ENCODE results near the gene GNA14.

The GNA14 gene

DNA sequence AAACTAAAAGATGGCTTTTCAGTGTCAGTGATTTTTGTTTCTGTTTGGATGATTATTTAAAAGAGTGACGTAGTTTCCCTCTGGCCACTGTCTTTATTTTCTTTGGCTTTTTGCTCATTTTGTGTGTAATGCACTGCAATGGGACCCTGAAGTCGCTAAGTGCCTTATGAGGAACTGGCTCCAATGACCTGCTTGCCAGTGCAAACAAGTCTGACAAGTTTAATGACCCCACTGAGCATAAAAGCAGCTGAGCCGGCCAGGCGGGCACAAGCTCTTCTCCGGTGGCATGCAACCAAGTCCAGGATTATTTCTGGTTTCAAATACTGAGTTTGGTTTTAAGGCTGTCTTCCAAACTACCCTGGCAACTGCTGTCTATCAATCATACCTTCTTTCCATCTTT, 15.6 kb upstream of the GNA14 start:
- Histone ChIP-seq H3K36me3 (replicated peaks; ENCODE audit: low read depth, low read length) (no peaks in the 10 kb centered on the region), H3K4me1 (ENCODE audit: low read length) (no peaks in the 10 kb centered on the region), H4K20me1 (ENCODE audit: insufficient read depth, low read length) (no peaks in the 10 kb centered on the region), H3K9ac (ENCODE audit: low read length) (no peak overlapping the region), H2AFZ (ENCODE audit: low read depth, low read length) (no peak overlapping the region), H3K27me3 (ENCODE audit: low read depth, low read length) (peaks cover 10% of the 10 kb centered on the region; the same call in 1 of the 2 replicates), H3K4me3 (ENCODE audit: low read length) (no peak overlapping the region), H3K27ac (ENCODE audit: low read length) (no peak overlapping the region), H3K4me2 (ENCODE audit: low read length) (no peak overlapping the region), H3K9me3 (ENCODE audit: insufficient read depth, low read length) (no peaks in the 10 kb centered on the region), H3K79me2 (ENCODE audit: low read length) (no peaks in the 10 kb centered on the region)
- TF ChIP-seq EZH2phosphoT487 (IDR thresholded peaks at IDR 0.05; ENCODE audit: low read depth): no peak
- TF ChIP-seq, protein P1, sequence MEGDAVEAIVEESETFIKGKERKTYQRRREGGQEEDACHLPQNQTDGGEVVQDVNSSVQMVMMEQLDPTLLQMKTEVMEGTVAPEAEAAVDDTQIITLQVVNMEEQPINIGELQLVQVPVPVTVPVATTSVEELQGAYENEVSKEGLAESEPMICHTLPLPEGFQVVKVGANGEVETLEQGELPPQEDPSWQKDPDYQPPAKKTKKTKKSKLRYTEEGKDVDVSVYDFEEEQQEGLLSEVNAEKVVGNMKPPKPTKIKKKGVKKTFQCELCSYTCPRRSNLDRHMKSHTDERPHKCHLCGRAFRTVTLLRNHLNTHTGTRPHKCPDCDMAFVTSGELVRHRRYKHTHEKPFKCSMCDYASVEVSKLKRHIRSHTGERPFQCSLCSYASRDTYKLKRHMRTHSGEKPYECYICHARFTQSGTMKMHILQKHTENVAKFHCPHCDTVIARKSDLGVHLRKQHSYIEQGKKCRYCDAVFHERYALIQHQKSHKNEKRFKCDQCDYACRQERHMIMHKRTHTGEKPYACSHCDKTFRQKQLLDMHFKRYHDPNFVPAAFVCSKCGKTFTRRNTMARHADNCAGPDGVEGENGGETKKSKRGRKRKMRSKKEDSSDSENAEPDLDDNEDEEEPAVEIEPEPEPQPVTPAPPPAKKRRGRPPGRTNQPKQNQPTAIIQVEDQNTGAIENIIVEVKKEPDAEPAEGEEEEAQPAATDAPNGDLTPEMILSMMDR (IDR thresholded peaks at IDR 0.05; ENCODE audit: low read depth, low read length): no peak

DNA sequence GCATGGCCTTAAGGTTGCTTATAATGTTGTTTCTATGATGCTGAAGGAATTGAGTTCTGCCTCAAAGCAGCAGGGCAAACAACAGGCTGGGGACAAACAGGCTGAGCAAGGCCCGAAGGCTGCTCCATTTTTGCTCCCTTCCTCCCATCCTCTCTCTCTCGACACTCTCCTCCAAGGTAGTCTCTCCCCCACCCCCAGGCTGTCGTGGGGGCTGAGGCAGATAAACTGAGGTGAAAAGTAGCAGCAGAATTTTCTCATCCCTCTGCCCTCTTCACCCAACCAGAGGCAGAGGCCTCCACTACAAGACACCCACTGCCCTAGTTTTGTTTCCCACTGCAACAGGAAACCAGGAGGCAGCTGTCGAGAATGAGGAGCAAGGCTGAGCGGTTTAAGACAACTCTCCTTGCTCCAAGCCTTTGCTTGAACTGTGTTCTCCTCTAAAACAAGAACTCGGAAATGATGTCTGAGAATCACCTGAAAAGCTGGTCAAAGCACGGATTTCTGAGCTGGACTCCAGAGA, 13.5 kb upstream of the GNA14 start:
- no peaks in the 10 kb centered on the region for H3K36me3 ChIP-seq (replicated peaks; ENCODE audit: low read depth, low read length)
- no peaks in the 10 kb centered on the region for H3K4me1 ChIP-seq (ENCODE audit: low read length)
- H2AFZ ChIP-seq (ENCODE audit: low read depth, low read length): no peak overlapping the region; the same call in 1 of the 2 replicates
- no peak overlapping the region for H3K9ac ChIP-seq (ENCODE audit: low read length)
- TF ChIP-seq, protein P1 (IDR thresholded peaks at IDR 0.05; ENCODE audit: low read depth, low read length): no peak
- no peak for TF ChIP-seq EZH2phosphoT487 (IDR thresholded peaks at IDR 0.05; ENCODE audit: low read depth)
- H4K20me1 ChIP-seq (ENCODE audit: insufficient read depth, low read length): no peaks in the 10 kb centered on the region
- no peaks in the 10 kb centered on the region for H3K79me2 ChIP-seq (ENCODE audit: low read length)
- no peak overlapping the region for H3K27ac ChIP-seq (ENCODE audit: low read length)
- H3K27me3 ChIP-seq (ENCODE audit: low read depth, low read length): peaks cover 8% of the 10 kb centered on the region; the same call in 1 of the 2 replicates
- H3K4me2 ChIP-seq (ENCODE audit: low read length): no peak overlapping the region
- H3K4me3 ChIP-seq (ENCODE audit: low read length): no peak overlapping the region
- H3K9me3 ChIP-seq (ENCODE audit: insufficient read depth, low read length): no peaks in the 10 kb centered on the region

DNA sequence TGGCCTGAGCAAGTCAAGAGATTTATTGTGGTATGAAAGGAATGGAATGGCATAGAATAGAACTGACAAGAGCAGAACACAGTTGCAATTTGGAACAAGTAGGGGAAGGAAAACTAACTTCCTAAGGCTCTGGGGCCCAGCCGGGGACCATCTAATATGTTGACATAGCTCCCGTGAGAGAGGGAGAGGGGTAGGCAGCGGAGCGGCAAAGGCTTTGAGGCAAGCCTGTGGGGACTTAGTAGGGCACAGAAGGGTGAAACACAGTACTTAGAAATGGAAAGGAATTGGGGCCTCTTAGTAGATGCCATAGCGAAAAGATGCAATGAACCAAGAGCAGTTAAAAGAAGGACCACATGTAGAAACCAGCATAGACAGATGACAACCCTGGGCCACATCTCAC, 11.8 kb upstream of the GNA14 start:
- no peak overlapping the region for H3K4me2 ChIP-seq (ENCODE audit: low read length)
- TF ChIP-seq, protein P1 (IDR thresholded peaks at IDR 0.05; ENCODE audit: low read depth, low read length): no peak
- no peak for TF ChIP-seq EZH2phosphoT487 (IDR thresholded peaks at IDR 0.05; ENCODE audit: low read depth)
- no peak overlapping the region for H3K4me3 ChIP-seq (ENCODE audit: low read length)
- H3K36me3 ChIP-seq (replicated peaks; ENCODE audit: low read depth, low read length): no peaks in the 10 kb centered on the region
- no peaks in the 10 kb centered on the region for H3K9me3 ChIP-seq (ENCODE audit: insufficient read depth, low read length)
- no peak overlapping the region for H2AFZ ChIP-seq (ENCODE audit: low read depth, low read length)
- H3K4me1 ChIP-seq (ENCODE audit: low read length): no peaks in the 10 kb centered on the region
- no peak overlapping the region for H3K9ac ChIP-seq (ENCODE audit: low read length)
- no peaks in the 10 kb centered on the region for H4K20me1 ChIP-seq (ENCODE audit: insufficient read depth, low read length)
- no peak overlapping the region for H3K27ac ChIP-seq (ENCODE audit: low read length)
- no peaks in the 10 kb centered on the region for H3K79me2 ChIP-seq (ENCODE audit: low read length)
- peaks cover 8% of the 10 kb centered on the region; the same call in 1 of the 2 replicates for H3K27me3 ChIP-seq (ENCODE audit: low read depth, low read length)

DNA sequence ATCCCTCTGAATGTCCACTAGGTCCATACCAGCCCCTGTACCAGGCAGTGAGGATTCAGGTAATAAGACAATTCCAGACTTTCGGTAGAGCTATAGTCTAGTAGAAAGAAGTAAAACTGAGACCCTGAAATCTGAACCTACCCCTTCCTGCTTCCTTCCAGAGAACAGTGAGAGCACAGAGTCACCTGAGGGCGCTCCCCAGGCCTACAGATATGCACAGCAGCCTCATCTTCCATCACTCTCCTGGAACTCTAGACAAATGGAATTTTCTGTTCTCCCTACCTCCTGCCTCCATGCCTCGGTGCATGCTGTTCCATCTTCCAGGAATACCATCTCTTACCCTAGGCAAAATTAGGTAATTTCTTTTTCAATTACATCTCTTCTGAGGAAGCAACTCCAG, 3.1 kb upstream of the GNA14 start:
- no peak overlapping the region for H3K4me2 ChIP-seq (ENCODE audit: low read length)
- no peaks in the 10 kb centered on the region for H3K79me2 ChIP-seq (ENCODE audit: low read length)
- no peak overlapping the region for H3K27ac ChIP-seq (ENCODE audit: low read length)
- TF ChIP-seq, protein P1 (IDR thresholded peaks at IDR 0.05; ENCODE audit: low read depth, low read length): peak; percentile 11; the same call in 1 of the 2 replicates
- no peak for TF ChIP-seq EZH2phosphoT487 (IDR thresholded peaks at IDR 0.05; ENCODE audit: low read depth)
- no peaks in the 10 kb centered on the region for H3K9me3 ChIP-seq (ENCODE audit: insufficient read depth, low read length)
- no peaks in the 10 kb centered on the region for H3K4me1 ChIP-seq (ENCODE audit: low read length)
- no peak overlapping the region for H2AFZ ChIP-seq (ENCODE audit: low read depth, low read length)
- no peaks in the 10 kb centered on the region for H3K36me3 ChIP-seq (replicated peaks; ENCODE audit: low read depth, low read length)
- H3K4me3 ChIP-seq (ENCODE audit: low read length): no peak overlapping the region
- H3K9ac ChIP-seq (ENCODE audit: low read length): no peak overlapping the region
- no peaks in the 10 kb centered on the region for H4K20me1 ChIP-seq (ENCODE audit: insufficient read depth, low read length)
- no peaks in the 10 kb centered on the region for H3K27me3 ChIP-seq (ENCODE audit: low read depth, low read length)
